ENCODE data around the gene SLC10A7. TPM values are rescaled to one million over a fixed set of nuclear protein-coding genes. Genes with fewer than 3 reads are reported as not detected.

The SLC10A7 gene
- polyA plus RNA-seq, 1 donor = 8.5 TPM

- no peaks in the 10 kb centered on the region for H3K4me1 ChIP-seq (ENCODE audit: control insufficient read depth, insufficient read depth, low read length)
- no peak overlapping the region for H3K27ac ChIP-seq (ENCODE audit: low read length)
- no peak overlapping the region for H3K4me3 ChIP-seq (ENCODE audit: low read length)
- H3K36me3 ChIP-seq (ENCODE audit: control insufficient read depth, insufficient read depth, low read length) = no peaks in the 10 kb centered on the region
- no CpG with 5 or more reads among the region's 1 CpG for WGBS (ENCODE audit: insufficient coverage, low lambda C conversion rate)
- no peak for DNase-seq
- no peaks in the 10 kb centered on the region for H3K9me3 ChIP-seq (ENCODE audit: control insufficient read depth, low read depth, low read length)
- no peaks in the 10 kb centered on the region for H3K27me3 ChIP-seq (ENCODE audit: control insufficient read depth, insufficient read depth, low read length)
Observed at GRCh38 chr4:146472404-146472803, 49.3 kb downstream of the SLC10A7 start.

DNA sequence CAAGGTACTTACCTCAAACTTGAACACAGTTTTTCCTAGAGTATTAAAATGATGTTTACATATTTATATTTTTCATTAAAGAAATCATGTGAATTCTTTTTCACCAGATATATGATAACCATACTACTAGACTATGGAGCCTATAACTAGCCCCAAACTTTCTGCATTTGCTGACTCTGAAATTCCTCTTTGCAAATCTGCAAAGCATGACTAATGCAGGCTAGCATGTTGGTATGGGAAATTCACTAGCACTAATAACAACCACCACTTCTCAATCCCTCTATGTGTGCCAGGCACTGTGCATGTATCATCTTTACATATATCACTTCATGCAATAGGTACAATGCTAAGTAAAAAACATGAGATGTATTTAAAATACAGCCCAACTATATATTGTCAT, 51.1 kb downstream of the SLC10A7 start:
- Histone ChIP-seq H3K4me1 (ENCODE audit: control insufficient read depth, insufficient read depth, low read length) (no peaks in the 10 kb centered on the region), H3K9me3 (ENCODE audit: control insufficient read depth, low read depth, low read length) (no peaks in the 10 kb centered on the region), H3K27me3 (ENCODE audit: control insufficient read depth, insufficient read depth, low read length) (no peaks in the 10 kb centered on the region), H3K4me3 (ENCODE audit: low read length) (no peak overlapping the region), H3K36me3 (ENCODE audit: control insufficient read depth, insufficient read depth, low read length) (no peaks in the 10 kb centered on the region), H3K27ac (ENCODE audit: low read length) (no peak overlapping the region)
- DNase-seq = no peak

- no CpG with 5 or more reads among the region's 1 CpG for WGBS (ENCODE audit: insufficient coverage, low lambda C conversion rate)
- Histone ChIP-seq H3K36me3 (ENCODE audit: control insufficient read depth, insufficient read depth, low read length) (no peaks in the 10 kb centered on the region), H3K27ac (ENCODE audit: low read length) (no peak overlapping the region), H3K27me3 (ENCODE audit: control insufficient read depth, insufficient read depth, low read length) (no peaks in the 10 kb centered on the region), H3K9me3 (ENCODE audit: control insufficient read depth, low read depth, low read length) (no peaks in the 10 kb centered on the region), H3K4me1 (ENCODE audit: control insufficient read depth, insufficient read depth, low read length) (no peaks in the 10 kb centered on the region), H3K4me3 (ENCODE audit: low read length) (no peak overlapping the region)
- DNase-seq = no peak
Observed at GRCh38 chr4:146469022-146469421, 52.7 kb downstream of the SLC10A7 start.

- 83% methylated on average over 1 of the region's 1 CpG for WGBS (ENCODE audit: insufficient coverage, low lambda C conversion rate)
- Histone ChIP-seq H3K4me3 (ENCODE audit: low read length) (no peak overlapping the region), H3K36me3 (ENCODE audit: control insufficient read depth, insufficient read depth, low read length) (no peaks in the 10 kb centered on the region), H3K9me3 (ENCODE audit: control insufficient read depth, low read depth, low read length) (no peaks in the 10 kb centered on the region), H3K27me3 (ENCODE audit: control insufficient read depth, insufficient read depth, low read length) (no peaks in the 10 kb centered on the region), H3K27ac (ENCODE audit: low read length) (no peak overlapping the region), H3K4me1 (ENCODE audit: control insufficient read depth, insufficient read depth, low read length) (no peaks in the 10 kb centered on the region)
- no peak for DNase-seq
Observed at GRCh38 chr4:146465628-146466027, 56.1 kb downstream of the SLC10A7 start.

- no peak for DNase-seq
- Histone ChIP-seq H3K27ac (ENCODE audit: low read length) (no peak overlapping the region), H3K9me3 (ENCODE audit: control insufficient read depth, low read depth, low read length) (no peaks in the 10 kb centered on the region), H3K36me3 (ENCODE audit: control insufficient read depth, insufficient read depth, low read length) (no peaks in the 10 kb centered on the region), H3K4me3 (ENCODE audit: low read length) (no peak overlapping the region), H3K27me3 (ENCODE audit: control insufficient read depth, insufficient read depth, low read length) (no peaks in the 10 kb centered on the region), H3K4me1 (ENCODE audit: control insufficient read depth, insufficient read depth, low read length) (no peaks in the 10 kb centered on the region)
Observed at GRCh38 chr4:146462251-146462650, 59.5 kb downstream of the SLC10A7 start.

DNA sequence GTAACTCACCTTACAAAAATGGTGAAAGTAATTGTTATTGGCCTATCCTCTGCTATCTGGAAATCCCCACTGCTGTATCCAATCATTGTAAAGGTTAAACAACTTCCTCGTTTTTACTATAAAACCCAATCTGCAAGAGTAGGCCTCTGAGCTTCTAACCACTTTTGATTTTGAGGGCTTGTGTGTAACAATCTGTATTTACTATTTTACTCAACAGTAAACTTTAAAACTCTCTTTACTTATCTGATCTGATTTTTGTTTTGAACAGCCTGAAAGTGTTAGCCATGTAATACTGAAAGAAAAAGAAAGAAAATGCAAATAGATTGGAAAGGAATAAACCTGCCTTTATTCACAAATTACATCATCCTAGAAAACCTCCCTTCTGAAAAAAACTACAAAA, 63.1 kb downstream of the SLC10A7 start:
- Histone ChIP-seq H3K27me3 (ENCODE audit: control insufficient read depth, insufficient read depth, low read length) (no peaks in the 10 kb centered on the region), H3K4me1 (ENCODE audit: control insufficient read depth, insufficient read depth, low read length) (no peaks in the 10 kb centered on the region), H3K36me3 (ENCODE audit: control insufficient read depth, insufficient read depth, low read length) (no peaks in the 10 kb centered on the region), H3K4me3 (ENCODE audit: low read length) (no peak overlapping the region), H3K27ac (ENCODE audit: low read length) (no peak overlapping the region), H3K9me3 (ENCODE audit: control insufficient read depth, low read depth, low read length) (no peaks in the 10 kb centered on the region)
- 60% methylated on average over 1 of the region's 1 CpG for WGBS (ENCODE audit: insufficient coverage, low lambda C conversion rate)
- no peak for DNase-seq

GRCh38 chr4:146456681-146457080, 65.1 kb downstream of the SLC10A7 start:
- no peaks in the 10 kb centered on the region for H3K27me3 ChIP-seq (ENCODE audit: control insufficient read depth, insufficient read depth, low read length)
- H3K4me1 ChIP-seq (ENCODE audit: control insufficient read depth, insufficient read depth, low read length) = no peaks in the 10 kb centered on the region
- H3K27ac ChIP-seq (ENCODE audit: low read length) = no peak overlapping the region
- no peak for DNase-seq
- no CpG with 5 or more reads among the region's 2 CpGs for WGBS (ENCODE audit: insufficient coverage, low lambda C conversion rate)
- H3K9me3 ChIP-seq (ENCODE audit: control insufficient read depth, low read depth, low read length) = no peaks in the 10 kb centered on the region
- no peak overlapping the region for H3K4me3 ChIP-seq (ENCODE audit: low read length)
- no peaks in the 10 kb centered on the region for H3K36me3 ChIP-seq (ENCODE audit: control insufficient read depth, insufficient read depth, low read length)

GRCh38 chr4:146453181-146453807, 68.4 kb downstream of the SLC10A7 start:
- Histone ChIP-seq H3K4me1 (ENCODE audit: control insufficient read depth, insufficient read depth, low read length) (no peaks in the 10 kb centered on the region), H3K4me3 (ENCODE audit: low read length) (no peak overlapping the region), H3K9me3 (ENCODE audit: control insufficient read depth, low read depth, low read length) (no peaks in the 10 kb centered on the region), H3K27me3 (ENCODE audit: control insufficient read depth, insufficient read depth, low read length) (no peaks in the 10 kb centered on the region), H3K27ac (ENCODE audit: low read length) (no peak overlapping the region), H3K36me3 (ENCODE audit: control insufficient read depth, insufficient read depth, low read length) (no peaks in the 10 kb centered on the region)
- no peak for DNase-seq
- 95% methylated on average over 2 of the region's 5 CpGs for WGBS (ENCODE audit: insufficient coverage, low lambda C conversion rate)

GRCh38 chr4:146450524-146450923, 71.2 kb downstream of the SLC10A7 start:
- Histone ChIP-seq H3K27ac (ENCODE audit: low read length) (no peak overlapping the region), H3K36me3 (ENCODE audit: control insufficient read depth, insufficient read depth, low read length) (no peaks in the 10 kb centered on the region), H3K27me3 (ENCODE audit: control insufficient read depth, insufficient read depth, low read length) (no peaks in the 10 kb centered on the region), H3K4me1 (ENCODE audit: control insufficient read depth, insufficient read depth, low read length) (no peaks in the 10 kb centered on the region), H3K4me3 (ENCODE audit: low read length) (no peak overlapping the region), H3K9me3 (ENCODE audit: control insufficient read depth, low read depth, low read length) (peaks cover 5% of the 10 kb centered on the region)
- DNase-seq = no peak

DNA sequence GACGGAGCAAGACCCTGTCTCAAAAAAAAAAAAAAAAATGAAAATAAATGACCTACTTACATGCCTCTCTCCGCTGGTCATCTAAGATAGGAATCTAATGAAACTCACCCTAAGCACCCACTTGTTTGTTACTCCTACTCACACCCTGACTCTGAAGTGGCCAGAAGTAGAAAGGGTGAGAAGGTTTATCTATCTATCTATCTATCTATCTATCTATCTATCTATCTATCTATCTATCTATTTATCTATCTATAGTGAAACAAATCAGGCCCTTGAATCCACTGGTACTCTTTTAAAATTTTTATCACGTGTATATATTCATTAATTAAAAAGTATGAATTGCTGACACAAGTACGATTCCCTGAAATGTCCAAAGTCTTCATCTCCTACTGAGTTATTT, 75.2 kb downstream of the SLC10A7 start:
- no peak for DNase-seq
- Histone ChIP-seq H3K4me1 (ENCODE audit: control insufficient read depth, insufficient read depth, low read length) (no peaks in the 10 kb centered on the region), H3K27me3 (ENCODE audit: control insufficient read depth, insufficient read depth, low read length) (no peaks in the 10 kb centered on the region), H3K36me3 (ENCODE audit: control insufficient read depth, insufficient read depth, low read length) (peaks cover 2% of the 10 kb centered on the region), H3K27ac (ENCODE audit: low read length) (no peak overlapping the region), H3K4me3 (ENCODE audit: low read length) (no peak overlapping the region), H3K9me3 (ENCODE audit: control insufficient read depth, low read depth, low read length) (peaks cover 5% of the 10 kb centered on the region)
- 100% methylated on average over 1 of the region's 4 CpGs for WGBS (ENCODE audit: insufficient coverage, low lambda C conversion rate)

DNA sequence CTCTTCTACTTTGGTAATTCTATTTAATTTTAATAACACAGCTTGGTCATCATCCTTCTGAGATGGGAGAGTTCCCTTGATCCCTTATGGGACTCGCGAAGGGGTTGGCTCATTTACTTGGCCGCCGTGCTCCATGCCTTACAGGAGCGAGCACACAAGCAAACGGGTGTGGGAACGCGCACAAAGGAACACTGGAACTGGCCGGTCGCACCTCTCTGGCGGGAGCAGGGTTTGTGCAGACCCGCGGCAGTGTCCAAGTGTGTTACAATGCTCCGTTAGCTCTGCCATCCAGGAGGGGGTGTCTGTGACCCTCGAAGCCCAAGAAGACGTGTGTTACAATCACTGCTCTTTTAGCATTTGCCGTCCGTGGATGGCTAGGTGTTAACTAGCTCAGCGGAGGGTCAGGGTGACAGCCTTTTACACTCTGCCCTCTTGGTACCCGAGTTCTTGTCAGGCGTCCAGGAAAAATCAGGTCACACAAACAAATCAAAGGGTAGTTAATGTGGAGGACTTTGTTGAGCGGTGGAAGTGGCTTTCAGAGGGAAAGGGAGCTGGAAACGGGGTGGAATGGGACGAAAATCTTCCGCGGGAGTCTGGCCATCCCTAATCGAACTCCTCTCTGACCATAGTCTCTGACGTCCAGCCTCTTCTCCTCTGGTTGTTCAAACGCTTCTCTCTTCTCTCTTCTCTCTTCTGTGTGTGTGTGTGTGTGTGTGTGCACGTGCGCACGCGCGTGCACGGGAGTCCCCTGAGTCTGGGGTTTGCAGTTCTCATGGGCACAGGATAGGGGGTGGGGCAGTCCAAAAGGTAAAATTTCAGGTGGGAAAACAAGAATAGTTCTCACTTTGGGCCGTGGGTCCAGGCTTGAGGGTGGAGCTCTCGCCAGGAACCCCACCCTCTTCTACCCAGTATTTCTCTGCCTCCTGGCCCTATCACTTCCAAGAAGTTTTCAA, 76.3 kb downstream of the SLC10A7 start:
- DNase-seq = no peak
- Histone ChIP-seq H3K27me3 (ENCODE audit: control insufficient read depth, insufficient read depth, low read length) (no peaks in the 10 kb centered on the region), H3K27ac (ENCODE audit: low read length) (no peak overlapping the region), H3K36me3 (ENCODE audit: control insufficient read depth, insufficient read depth, low read length) (peaks cover 2% of the 10 kb centered on the region), H3K9me3 (ENCODE audit: control insufficient read depth, low read depth, low read length) (peaks cover 5% of the 10 kb centered on the region), H3K4me3 (ENCODE audit: low read length) (no peak overlapping the region), H3K4me1 (ENCODE audit: control insufficient read depth, insufficient read depth, low read length) (no peaks in the 10 kb centered on the region)
- WGBS (ENCODE audit: insufficient coverage, low lambda C conversion rate) = 90% methylated on average over 2 of the region's 37 CpGs
